ENCODE results near the gene HUNK.

DNA sequence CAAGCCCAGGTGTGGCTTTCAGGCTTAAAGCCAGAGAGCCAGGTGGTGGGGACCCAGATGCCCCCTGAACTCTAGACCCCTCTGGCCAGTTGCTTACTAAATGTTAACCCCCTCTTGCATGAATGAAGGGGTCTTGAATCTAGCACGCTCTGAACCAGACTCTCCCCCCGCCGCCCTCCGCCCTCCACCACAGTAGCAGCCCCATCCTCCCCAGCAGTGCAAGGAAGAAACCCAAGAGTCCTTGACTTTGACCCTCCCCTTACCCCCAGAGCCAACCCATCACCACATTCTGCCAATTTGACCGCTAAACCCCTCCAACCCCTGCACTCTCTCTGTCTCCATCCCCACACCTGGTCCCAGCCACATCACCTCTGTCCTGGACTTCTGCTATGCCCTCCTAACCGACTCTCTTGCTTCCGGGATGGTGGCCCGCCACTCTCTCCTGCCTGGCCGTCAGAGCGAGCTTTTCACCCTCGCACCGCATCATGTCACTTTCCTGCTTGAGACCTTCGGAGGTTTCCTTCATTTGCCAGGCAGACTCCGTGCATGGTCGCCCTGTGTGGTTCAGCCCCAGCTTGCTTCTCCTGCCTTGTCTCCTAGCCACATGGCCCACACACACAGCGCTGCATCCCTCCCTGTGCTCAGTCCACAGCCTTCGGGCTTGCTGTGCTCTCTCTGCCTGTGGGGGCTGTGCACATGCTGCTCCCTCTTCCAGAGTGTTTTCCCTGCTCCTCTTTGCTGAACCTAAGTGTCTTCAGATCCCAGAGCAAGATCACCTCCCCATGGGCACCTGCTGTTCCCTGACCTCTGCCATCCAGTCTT is 113.4 kb downstream of the HUNK start:
- no peak for TF ChIP-seq FOXM1 (IDR thresholded peaks at IDR 0.05; ENCODE audit: borderline replicate concordance)
- TF ChIP-seq, protein P1, sequence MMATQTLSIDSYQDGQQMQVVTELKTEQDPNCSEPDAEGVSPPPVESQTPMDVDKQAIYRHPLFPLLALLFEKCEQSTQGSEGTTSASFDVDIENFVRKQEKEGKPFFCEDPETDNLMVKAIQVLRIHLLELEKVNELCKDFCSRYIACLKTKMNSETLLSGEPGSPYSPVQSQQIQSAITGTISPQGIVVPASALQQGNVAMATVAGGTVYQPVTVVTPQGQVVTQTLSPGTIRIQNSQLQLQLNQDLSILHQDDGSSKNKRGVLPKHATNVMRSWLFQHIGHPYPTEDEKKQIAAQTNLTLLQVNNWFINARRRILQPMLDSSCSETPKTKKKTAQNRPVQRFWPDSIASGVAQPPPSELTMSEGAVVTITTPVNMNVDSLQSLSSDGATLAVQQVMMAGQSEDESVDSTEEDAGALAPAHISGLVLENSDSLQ (IDR thresholded peaks at IDR 0.05) = no peak
- TF ChIP-seq HDGF (IDR thresholded peaks at IDR 0.05; ENCODE audit: borderline replicate concordance) = no peak
- no peak for TF ChIP-seq BHLHE40 (IDR thresholded peaks at IDR 0.05; ENCODE audit: borderline replicate concordance)
- no peak for TF ChIP-seq ELF4 (IDR thresholded peaks at IDR 0.05)
- TF ChIP-seq CTBP1 (IDR thresholded peaks at IDR 0.05; ENCODE audit: borderline replicate concordance) = no peak
- TF ChIP-seq ZNF384 (IDR thresholded peaks at IDR 0.05) = no peak
- no peak for TF ChIP-seq SP1 (IDR thresholded peaks at IDR 0.05)
- no peak for TF ChIP-seq ARNT (IDR thresholded peaks at IDR 0.05)
- TF ChIP-seq SUZ12 (IDR thresholded peaks at IDR 0.05) = no peak
- TF ChIP-seq L3MBTL2 (conservative IDR thresholded peaks at IDR 0.05) = no peak
- TF ChIP-seq NFRKB (IDR thresholded peaks at IDR 0.05) = no peak
